Ectodermal cell (in vitro differentiated cells): ENCODE data around the gene ZNF608.

Experiments
- H3K27ac ChIP-seq: 2 replicates; pipeline ENCODE4 v1.7.0; 2013; ENCODE audit warnings: mild to moderate bottlenecking, low read depth, low read length; ENCODE audit not compliant: insufficient read depth, poor library complexity, severe bottlenecking
- H3K27me3 ChIP-seq: 2 replicates; pipeline ENCODE4 v1.7.0; 2013; ENCODE audit warnings: mild to moderate bottlenecking, low read length; ENCODE audit not compliant: insufficient read depth, control insufficient read depth, poor library complexity, severe bottlenecking
- H3K36me3 ChIP-seq: one replicate; pipeline ENCODE4 v1.7.0; 2013; ENCODE audit warnings: low read length; ENCODE audit not compliant: control insufficient read depth, insufficient read depth
- H3K4me1 ChIP-seq: one replicate; pipeline ENCODE4 v1.7.0; 2013; ENCODE audit warnings: low read length; ENCODE audit not compliant: control insufficient read depth, insufficient read depth
- H3K4me3 ChIP-seq: 2 replicates; pipeline ENCODE4 v1.7.0; 2013; ENCODE audit warnings: low read depth, low read length, control low read depth; ENCODE audit not compliant: insufficient read depth
- H3K9me3 ChIP-seq: 2 replicates; pipeline ENCODE4 v1.7.0; 2013; ENCODE audit warnings: mild to moderate bottlenecking, low read length, moderate library complexity; ENCODE audit not compliant: control insufficient read depth
- WGBS, 2 experiments: methylation state at CpG; one replicate each; pipeline ENCODE4 v1.1.7; 2013; ENCODE audit warnings: missing lambda C conversion rate in 2 of 2; 5-methylcytosine and 5-hydroxymethylcytosine counted together

Gene ZNF608

DNA sequence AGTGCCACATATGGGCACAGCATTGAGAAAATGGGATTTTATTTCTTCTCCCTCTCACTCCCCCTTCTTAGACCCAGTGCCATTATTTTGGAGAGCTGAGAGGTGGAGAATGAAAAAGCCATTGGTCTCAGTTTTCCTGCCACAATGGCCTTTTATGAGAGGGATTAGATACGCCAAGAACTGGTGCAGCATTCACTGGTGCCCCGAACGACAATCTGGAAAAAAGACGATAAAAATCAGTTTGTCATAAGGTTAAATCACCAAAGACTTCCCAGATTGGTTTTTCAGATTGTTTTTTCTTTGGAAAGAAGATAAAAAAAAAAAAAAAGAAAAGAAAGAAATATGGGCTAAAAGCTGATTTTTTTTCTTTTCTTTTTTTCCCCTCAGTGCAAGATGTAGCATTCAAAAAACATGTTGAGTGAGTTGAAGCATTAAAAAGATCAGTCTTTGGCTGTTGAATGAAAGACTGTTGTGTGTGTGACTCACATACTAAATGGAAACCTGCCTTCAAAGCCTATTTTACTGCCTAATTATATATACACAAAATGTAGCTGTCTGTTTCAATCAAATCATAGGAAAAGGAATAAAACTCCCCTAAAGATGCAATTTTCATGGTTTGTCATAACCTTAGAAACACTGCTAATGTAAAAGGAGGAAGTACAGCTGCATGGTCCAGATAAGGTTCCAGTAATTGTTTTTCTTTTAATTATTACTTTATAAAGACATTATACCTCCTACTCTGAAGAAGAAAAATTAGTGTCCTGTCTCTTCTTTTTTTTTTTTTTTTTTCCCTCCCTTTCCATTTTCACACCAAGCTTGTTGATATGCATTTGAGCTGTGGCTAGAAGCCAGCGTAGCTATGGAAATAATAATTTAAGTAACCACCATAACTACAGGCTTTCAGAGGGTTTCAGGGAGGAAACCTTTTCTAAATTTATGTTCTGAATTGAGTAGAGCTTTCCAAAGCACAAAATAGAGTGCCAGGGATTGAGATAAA is 27.2 kb upstream of the ZNF608 start:
- Histone ChIP-seq H3K4me3 (no peak overlapping the region), H3K27me3 (no peaks in the 10 kb centered on the region), H3K36me3 (no peaks in the 10 kb centered on the region), H3K27ac (peak overlapping the region; percentile 59), H3K9me3 (no peaks in the 10 kb centered on the region), H3K4me1 (peaks cover 29% of the 10 kb centered on the region)
- 37 to 40% methylated on average over 4 to 5 of the region's 5 CpGs for WGBS, 2 experiments

DNA sequence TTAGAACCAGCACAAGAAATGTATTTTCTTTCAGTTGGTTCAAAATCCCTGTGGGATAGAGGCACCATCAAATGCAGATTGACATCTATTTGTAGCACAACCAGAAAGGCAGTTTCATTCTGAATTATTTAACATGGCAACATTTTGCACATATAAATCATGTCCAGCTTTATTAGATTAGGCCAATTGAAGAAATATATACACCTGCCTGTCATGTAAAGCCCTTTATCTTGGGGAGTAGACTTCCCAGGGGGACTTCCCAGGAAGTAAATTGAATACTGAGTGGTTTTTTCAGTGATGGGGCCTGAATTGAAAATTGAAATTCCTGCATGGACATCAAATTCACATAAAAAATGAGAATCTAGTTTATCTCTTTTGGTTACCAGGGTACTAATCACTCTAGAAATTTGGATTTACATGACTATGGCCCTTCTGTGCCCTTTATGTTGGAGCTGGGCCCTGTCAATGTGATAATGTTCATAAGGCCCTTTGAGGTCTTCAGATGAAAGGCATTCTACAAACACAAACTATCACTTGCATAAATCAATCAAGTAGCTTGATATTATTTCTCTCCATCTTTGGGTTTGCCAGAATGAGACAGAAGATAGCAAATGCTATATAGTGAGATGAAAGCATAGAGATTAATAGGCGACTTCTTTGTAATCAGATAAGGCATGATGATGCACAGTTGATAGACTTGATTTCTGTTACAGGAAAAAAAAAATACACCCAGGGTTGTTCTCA is 26.2 kb upstream of the ZNF608 start:
- Histone ChIP-seq H3K27ac (no peak overlapping the region), H3K9me3 (no peaks in the 10 kb centered on the region), H3K4me3 (no peak overlapping the region)

GRCh38 chr5:124771761-124772160 is 25.3 kb upstream of the ZNF608 start:
- Histone ChIP-seq H3K4me3 (no peak overlapping the region), H3K27ac (no peak overlapping the region), H3K27me3 (no peaks in the 10 kb centered on the region), H3K4me1 (peaks cover 29% of the 10 kb centered on the region), H3K36me3 (no peaks in the 10 kb centered on the region), H3K9me3 (no peaks in the 10 kb centered on the region)
- WGBS, 2 experiments = 86 to 96% methylated on average over 3 of the region's 3 CpGs

More for the DNA sequence above, 26.2 kb upstream of the ZNF608 start:
- Histone ChIP-seq H3K4me1 (peaks cover 29% of the 10 kb centered on the region), H3K27me3 (no peaks in the 10 kb centered on the region), H3K36me3 (no peaks in the 10 kb centered on the region)
- WGBS, 2 experiments = 78 to 93% methylated on average over 1 of the region's 1 CpG

DNA sequence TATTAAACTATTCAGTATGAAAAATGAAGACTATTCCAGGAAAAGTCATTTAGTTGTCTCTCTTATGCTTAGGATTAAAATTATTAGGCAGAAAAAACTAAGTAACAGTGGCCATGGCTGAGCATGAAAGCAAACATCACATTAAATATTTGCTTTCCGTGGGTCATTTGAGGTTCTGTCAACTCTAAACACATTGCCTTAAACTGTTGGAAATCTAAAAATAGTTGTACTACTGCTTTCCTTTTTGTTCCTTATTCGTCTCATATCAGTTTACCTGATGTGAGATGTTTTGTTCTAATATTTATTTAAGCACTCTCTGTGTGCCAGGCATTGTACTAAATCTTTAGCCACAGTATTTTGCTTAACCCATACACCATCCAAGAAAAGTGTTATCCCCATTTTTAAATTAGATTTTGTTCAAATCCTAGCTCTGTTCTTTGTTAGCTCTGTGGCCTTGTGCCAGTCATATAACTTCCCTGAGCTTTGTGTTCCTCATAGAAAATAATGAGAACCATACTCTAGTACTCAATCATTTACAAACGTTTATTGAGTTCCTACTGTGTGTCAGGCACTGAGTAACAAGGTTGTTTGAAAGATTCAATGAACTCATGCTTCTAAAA is 18.7 kb upstream of the ZNF608 start:
- H3K4me1 ChIP-seq = peaks cover 4% of the 10 kb centered on the region

DNA sequence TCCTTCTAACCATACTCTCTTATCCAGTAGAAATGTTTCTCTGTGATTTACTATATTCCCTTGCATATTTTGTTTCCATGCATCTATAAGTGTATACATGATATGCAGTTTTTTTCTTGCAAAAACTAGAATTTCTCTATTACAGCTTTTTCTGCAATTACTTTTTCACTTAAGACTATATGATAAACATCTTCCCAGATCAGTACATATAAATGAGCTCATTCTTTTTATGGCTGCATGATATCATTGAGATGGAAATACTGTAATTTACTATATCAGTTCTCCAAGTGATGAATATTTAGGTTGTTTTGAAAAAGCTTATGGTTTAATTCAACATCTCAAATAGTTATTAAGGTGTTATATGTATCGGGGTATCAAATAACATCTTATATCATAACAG is 18.1 kb upstream of the ZNF608 start:
- Histone ChIP-seq H3K27me3 (no peaks in the 10 kb centered on the region), H3K4me1 (peaks cover 4% of the 10 kb centered on the region), H3K36me3 (no peaks in the 10 kb centered on the region), H3K9me3 (no peaks in the 10 kb centered on the region), H3K27ac (no peak overlapping the region), H3K4me3 (no peak overlapping the region)
- WGBS, 2 experiments = no CpG with 5 or more reads among the region's 1 CpG

More for the DNA sequence above, 18.7 kb upstream of the ZNF608 start:
- 91 to 92% methylated on average over 1 to 3 of the region's 3 CpGs for WGBS, 2 experiments
- Histone ChIP-seq H3K4me3 (no peak overlapping the region), H3K9me3 (no peaks in the 10 kb centered on the region), H3K36me3 (no peaks in the 10 kb centered on the region), H3K27me3 (no peaks in the 10 kb centered on the region), H3K27ac (no peak overlapping the region)

GRCh38 chr5:124761010-124761409 is 14.6 kb upstream of the ZNF608 start:
- H3K27ac ChIP-seq = no peak overlapping the region
- H3K4me3 ChIP-seq = no peak overlapping the region
- H3K36me3 ChIP-seq = no peaks in the 10 kb centered on the region
- no peaks in the 10 kb centered on the region for H3K9me3 ChIP-seq
- peaks cover 4% of the 10 kb centered on the region for H3K4me1 ChIP-seq
- WGBS, 2 experiments = 33 to 39% methylated on average over 3 to 4 of the region's 4 CpGs
- H3K27me3 ChIP-seq = no peaks in the 10 kb centered on the region

- no peaks in the 10 kb centered on the region for H3K9me3 ChIP-seq
- H3K27ac ChIP-seq = no peak overlapping the region
- no peaks in the 10 kb centered on the region for H3K27me3 ChIP-seq
- no peaks in the 10 kb centered on the region for H3K36me3 ChIP-seq
- no peak overlapping the region for H3K4me3 ChIP-seq
- peaks cover 4% of the 10 kb centered on the region for H3K4me1 ChIP-seq
These were observed 14.2 kb upstream of the ZNF608 start for GRCh38 chr5:124760608-124761007.

GRCh38 chr5:124755565-124755964 is 9.1 kb upstream of the ZNF608 start:
- Histone ChIP-seq H3K27me3 (no peaks in the 10 kb centered on the region), H3K4me1 (peaks cover 9% of the 10 kb centered on the region)
- WGBS, 2 experiments = 74 to 79% methylated on average over 3 of the region's 3 CpGs

DNA sequence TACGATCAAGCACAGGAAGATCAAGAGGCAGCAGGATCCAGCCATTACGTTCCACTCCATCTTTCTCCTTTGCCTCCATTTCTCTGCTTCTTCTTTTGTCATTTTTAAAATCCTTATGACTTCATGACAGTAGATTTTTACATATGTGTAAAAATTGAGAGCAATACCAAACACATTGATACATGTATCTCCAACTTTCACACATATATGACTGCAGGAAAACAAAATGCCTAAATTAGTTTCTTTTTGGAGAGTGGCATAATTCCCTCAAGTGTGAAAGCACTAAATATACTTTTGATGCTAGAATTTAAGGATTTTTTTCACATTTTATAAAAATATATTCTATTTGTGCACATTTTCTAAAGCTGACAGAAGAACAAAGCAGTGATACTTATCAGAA is 8.6 kb upstream of the ZNF608 start:
- H3K27ac ChIP-seq = no peak overlapping the region
- H3K4me1 ChIP-seq = peaks cover 14% of the 10 kb centered on the region
- WGBS, 2 experiments = 81 to 85% methylated on average over 2 of the region's 2 CpGs
- H3K36me3 ChIP-seq = no peaks in the 10 kb centered on the region
- H3K9me3 ChIP-seq = no peaks in the 10 kb centered on the region
- H3K4me3 ChIP-seq = no peak overlapping the region
- no peaks in the 10 kb centered on the region for H3K27me3 ChIP-seq

More at GRCh38 chr5:124755565-124755964, 9.1 kb upstream of the ZNF608 start:
- Histone ChIP-seq H3K27ac (no peak overlapping the region), H3K36me3 (no peaks in the 10 kb centered on the region), H3K9me3 (no peaks in the 10 kb centered on the region), H3K4me3 (no peak overlapping the region)
